GM21786 (cell line): ENCODE data around the gene ZNF69.

ENCODE experiments used
- ATAC-seq: cut with Tn5 transposase; IDR thresholded peaks from one replicate; pipeline ENCODE4 v1.9.1; 2021; ENCODE audit not compliant: unreplicated experiment

ZNF69 gene

GRCh38 chr19:11950312-11950711, 62.7 kb downstream of the ZNF69 start:
- ATAC-seq = no peak
